HG03066 (cell line): ENCODE results near the gene TBC1D3B.
"Not testable (repeated sequence)": the region's sequence is repeated elsewhere in the genome, so short reads cannot be mapped to it uniquely, and the experiment has no call there.

Experiments
- ATAC-seq: cut with Tn5 transposase; IDR thresholded peaks from one replicate; pipeline ENCODE4 v1.9.1; 2021; ENCODE audit warnings: low read depth; ENCODE audit not compliant: unreplicated experiment

The TBC1D3B gene

GRCh38 chr17:36176536-36176935, at the start of gene TBC1D3B:
Gene TBC1D3B (minus strand): TSS chr17:36176636. CDS start chr17:36175050, 1,586 bp downstream.
- ATAC-seq, result not testable (repeated sequence)

DNA sequence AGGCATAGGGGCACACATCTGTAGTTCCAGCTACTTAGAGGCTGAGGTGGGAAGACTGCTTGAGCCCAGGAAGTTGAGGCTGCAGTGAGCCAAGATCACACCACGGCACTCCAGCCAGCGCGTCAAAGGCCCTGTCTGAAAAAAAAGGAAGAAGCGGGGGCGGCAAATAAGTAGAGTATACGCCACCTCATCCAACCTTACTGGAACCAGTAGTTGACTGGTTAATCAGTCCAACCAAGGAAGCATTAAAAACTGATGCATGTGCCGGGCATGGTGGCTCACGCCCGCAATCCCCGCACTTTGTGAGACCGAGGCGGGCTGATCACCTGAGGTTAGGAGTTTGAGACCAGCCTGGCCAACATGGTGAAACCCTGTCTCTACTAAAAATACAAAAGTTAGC, 46.5 kb upstream of the TBC1D3B start:
- not testable (repeated sequence) for ATAC-seq

- ATAC-seq, result not testable (repeated sequence)
These were observed 45.2 kb upstream of the TBC1D3B start for GRCh38 chr17:36221581-36222100.

DNA sequence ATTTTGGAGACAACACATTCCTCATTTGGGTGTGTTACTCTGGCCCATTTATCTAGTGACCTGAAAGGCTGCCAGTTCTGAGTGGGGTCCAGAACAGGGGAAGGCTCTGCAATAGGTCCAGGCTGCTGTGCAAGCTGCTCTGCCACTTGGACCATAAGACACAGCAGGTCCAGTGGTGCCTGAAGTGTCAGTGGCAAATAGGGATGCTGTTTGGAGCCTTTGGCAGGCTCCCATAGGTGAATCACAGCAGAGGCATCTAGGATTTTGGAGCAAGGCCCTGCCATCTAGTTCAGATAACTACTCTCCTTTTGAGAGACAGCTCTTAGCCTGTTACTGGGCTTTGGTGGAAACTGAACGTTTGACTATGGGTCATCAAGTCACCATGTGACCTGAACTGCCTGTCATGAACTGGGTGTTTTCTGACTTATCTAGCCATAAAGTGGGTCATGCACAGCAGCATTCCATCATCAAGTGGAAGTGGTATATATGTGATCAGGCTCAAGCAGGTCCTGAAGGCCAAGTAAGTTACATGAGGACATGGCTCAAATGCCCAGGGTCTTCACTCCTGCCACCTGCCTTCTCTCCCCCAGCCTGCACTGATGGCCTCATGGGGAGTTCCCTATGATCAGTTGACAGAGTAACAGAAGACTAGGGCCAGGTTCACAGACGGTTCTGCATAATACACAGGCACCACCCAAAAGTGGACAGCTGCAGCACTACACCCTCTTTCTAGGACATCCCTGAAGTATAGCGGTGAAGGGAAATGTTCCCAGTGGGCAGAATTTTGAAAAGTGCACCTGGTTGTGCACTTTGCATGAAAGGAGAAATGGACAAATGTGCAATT, 44.5 kb upstream of the TBC1D3B start:
- ATAC-seq, result not testable (repeated sequence)

DNA sequence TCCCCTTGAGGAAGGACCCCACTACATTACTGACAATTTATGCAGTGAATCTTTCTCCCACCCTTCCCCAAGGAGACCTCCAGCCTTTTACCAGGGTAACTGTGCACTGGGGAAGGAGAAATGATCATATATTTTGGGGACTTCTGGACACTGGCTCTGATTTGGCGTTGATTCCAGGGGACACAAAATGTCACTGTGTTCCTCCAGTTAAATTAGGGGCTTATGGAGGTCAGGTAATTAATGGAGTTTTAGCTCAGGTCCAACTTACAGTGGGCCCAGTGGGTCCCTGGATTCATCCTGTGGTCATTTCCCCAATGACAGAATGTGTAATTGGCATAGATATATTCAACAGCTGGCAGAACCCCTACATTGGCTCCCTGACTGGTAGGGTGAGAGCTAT, 43.1 kb upstream of the TBC1D3B start:
- not testable (repeated sequence) for ATAC-seq

GRCh38 chr17:36215406-36216308, 39.2 kb upstream of the TBC1D3B start:
- ATAC-seq, result not testable (repeated sequence)

- ATAC-seq, result no peak
These were observed 38.5 kb upstream of the TBC1D3B start for GRCh38 chr17:36214918-36215317.

DNA sequence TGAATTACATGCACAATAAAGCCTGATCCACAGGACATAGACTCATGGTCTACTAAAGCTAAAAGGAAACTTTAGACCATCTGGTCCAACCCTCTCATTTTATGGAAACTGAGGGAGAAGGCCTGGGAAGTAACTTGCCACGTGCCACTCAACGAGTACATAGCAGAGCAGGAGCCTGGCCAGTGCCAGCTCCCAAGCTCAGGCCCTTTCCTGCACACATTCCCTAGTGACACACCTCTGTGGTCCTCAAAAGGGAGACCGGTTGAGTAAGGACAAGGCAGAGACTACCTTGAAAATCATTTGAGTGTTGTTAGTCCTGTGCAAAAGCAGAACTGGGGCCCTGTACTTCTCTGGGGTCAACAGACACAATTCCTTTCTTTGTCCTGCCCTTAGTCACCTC, 37.3 kb upstream of the TBC1D3B start:
- no peak for ATAC-seq

- no peak for ATAC-seq
These were observed 36.5 kb upstream of the TBC1D3B start for GRCh38 chr17:36212966-36213365.

- no peak for ATAC-seq
These were observed 35.8 kb upstream of the TBC1D3B start for GRCh38 chr17:36212272-36212605.

GRCh38 chr17:36211484-36212271, 35.2 kb upstream of the TBC1D3B start:
- ATAC-seq, result not testable (repeated sequence)

DNA sequence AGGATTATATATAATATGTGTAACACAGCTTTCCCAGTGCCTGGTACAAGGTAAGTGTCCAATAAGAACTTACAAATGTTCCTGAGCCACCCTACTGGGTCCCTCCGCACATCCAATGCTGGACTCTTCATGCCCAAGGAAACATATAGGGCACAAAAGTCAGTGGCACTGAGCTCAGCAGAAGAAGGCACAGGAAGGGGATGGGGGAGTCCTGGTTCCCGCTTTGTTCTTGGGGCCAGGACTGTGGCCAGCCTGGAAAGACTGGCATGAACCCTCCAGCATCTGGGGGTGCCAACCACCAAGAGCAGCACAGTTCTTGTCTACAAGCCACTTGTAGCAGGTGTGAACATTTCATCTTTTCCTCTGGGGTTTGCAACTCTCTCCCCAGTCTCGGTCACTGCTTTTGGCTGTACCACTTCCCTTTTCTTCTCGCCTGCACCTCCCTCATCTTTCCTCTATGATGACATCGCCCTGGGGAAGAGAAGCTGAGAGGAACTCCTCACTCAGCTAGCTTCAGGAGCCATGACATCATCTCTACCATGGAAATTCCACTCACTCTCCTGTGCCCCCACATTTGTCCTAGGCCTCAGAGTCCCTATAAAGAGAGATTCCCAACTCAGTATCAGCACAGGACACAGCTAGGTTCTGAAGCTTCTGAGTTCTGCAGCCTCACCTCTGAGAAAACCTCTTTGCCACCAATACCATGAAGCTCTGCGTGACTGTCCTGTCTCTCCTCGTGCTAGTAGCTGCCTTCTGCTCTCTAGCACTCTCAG, 34.2 kb upstream of the TBC1D3B start, which contains the start of gene CCL4L2:
CCL4L2 (plus strand) TSS at position 625 of the 773 bp plus-strand sequence.
- peak; percentile 71 for ATAC-seq

DNA sequence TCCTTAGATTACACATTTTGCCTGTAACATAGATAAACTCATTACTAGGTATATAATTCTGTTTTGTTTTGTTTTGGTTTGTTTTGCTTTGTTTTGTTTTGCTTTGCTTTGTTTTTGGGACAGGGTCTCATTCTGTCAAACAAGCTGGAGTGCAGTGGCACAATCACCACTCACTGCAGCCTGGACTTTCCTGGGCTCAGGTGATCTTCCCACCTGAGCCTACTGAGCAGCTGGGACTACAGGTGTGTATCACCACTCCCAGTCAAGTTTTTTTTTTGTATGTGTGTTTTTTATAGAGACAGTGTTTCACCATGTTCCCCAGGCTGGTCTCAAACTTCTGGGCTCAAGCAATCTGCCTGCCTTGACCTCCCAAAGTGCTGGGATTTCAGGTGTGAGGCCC, 33.1 kb upstream of the TBC1D3B start:
- no peak for ATAC-seq

DNA sequence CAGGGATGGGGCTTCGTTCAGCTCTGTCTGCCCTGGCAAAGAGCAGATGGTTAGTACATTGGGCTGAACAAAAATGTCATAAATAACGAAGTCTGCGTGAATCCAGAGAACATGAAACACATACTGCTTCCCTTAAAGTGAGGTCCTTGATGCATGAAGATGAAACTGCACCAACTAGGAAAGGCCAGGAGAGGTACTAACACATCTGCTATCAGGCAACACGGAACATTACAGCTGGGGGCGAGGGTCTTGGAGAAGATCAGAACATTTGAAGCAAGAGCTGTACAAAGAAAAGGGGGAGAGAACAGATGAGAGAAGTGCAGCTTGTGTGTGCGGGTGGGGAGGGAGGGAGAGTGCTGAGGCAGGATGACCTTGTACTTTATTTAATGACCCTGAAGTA, 30.9 kb upstream of the TBC1D3B start:
- ATAC-seq, result not testable (repeated sequence)

DNA sequence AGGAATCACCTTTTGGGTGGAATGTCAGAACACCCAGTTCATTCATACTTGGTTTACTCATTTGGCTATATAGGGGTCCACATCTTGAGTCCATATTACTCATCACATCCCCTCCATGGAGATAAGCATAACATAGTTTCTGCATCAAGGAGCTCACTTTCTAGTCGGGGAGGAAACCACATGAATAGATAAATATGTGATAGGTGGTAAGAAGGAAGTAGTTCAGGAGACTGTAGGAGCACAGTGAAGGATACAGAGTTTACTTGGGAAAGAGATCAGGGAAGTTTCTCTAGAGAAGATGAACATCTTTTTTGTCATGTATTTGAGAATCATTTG, 30.0 kb upstream of the TBC1D3B start:
- ATAC-seq, result not testable (repeated sequence)

- ATAC-seq, result no peak
These were observed 29.4 kb upstream of the TBC1D3B start for GRCh38 chr17:36205637-36206485.

- ATAC-seq, result no peak
These were observed 28.5 kb upstream of the TBC1D3B start for GRCh38 chr17:36204724-36205500.

GRCh38 chr17:36203335-36203734, 26.9 kb upstream of the TBC1D3B start:
- ATAC-seq, result no peak
